ENCODE results near the gene PHLDB3. TPM values are rescaled to one million over a fixed set of nuclear protein-coding genes. Genes with fewer than 3 reads are reported as not detected.
A peak's percentile ranks its signal among the peaks of the same experiment; 100 is the strongest.

PHLDB3 gene
- polyA plus RNA-seq, 1 of the 3 experiments (the other 2 are of a cell fraction), result 15.6 TPM

- Histone ChIP-seq H3K4me3 (ENCODE audit: low read depth in 2 of 2, low read length in 1 of 2) (no peak overlapping the region), H3K9ac (no peak overlapping the region), H3K9me2 (no peaks in the 10 kb centered on the region), H3K27ac (ENCODE audit: low read depth in 2 of 2, low read length in 1 of 2) (no peak overlapping the region), H2AFZ (ENCODE audit: low read depth) (0 out of 2 replicates have a peak overlapping the region, but pooled peaks have one; percentile 42), H4K20me1 (ENCODE audit: insufficient read depth) (peaks cover 3% of the 10 kb centered on the region; the same call in 1 of the 2 replicates), H3F3A (replicated peaks; ENCODE audit: insufficient read depth) (peaks cover 14% of the 10 kb centered on the region), H3K27me3 (ENCODE audit: insufficient read depth) (peaks cover 12% of the 10 kb centered on the region; the same call in 1 of the 2 replicates), H3K79me2 (ENCODE audit: insufficient read depth) (no peaks in the 10 kb centered on the region), H3K4me1 (ENCODE audit: control insufficient read depth in 1 of 2, insufficient read depth in 2 of 2, low read depth in 1 of 2, low read length in 1 of 2) (peaks cover 0 to 7% of the 10 kb centered on the region in 2 experiments; a peak in 1 of 4 replicates), H3K9me3 (no peaks in the 10 kb centered on the region), H3K4me2 (no peak overlapping the region), H3K36me3 (replicated peaks in 1 of 2; ENCODE audit: control insufficient read depth in 1 of 2, insufficient read depth in 2 of 2, low read length in 1 of 2) (no peaks in the 10 kb centered on the region)
- TF ChIP-seq ZBTB33 (IDR thresholded peaks at IDR 0.05; ENCODE audit: borderline replicate concordance, low read depth), result no peak
- no peak for TF ChIP-seq ELF1 (IDR thresholded peaks at IDR 0.05)
- no peak for TF ChIP-seq MXI1 (IDR thresholded peaks at IDR 0.05; ENCODE audit: low read depth, low read length)
- no peak for TF ChIP-seq RFX5 (IDR thresholded peaks at IDR 0.05; ENCODE audit: low read length)
- no peak for TF ChIP-seq JUND (IDR thresholded peaks at IDR 0.05)
- no peak for TF ChIP-seq SMC3 (IDR thresholded peaks at IDR 0.05; ENCODE audit: low read depth, low read length)
- no peak for TF ChIP-seq FOXM1 (IDR thresholded peaks at IDR 0.05; ENCODE audit: low read depth)
- no peak for TF ChIP-seq RXRA (IDR thresholded peaks at IDR 0.05; ENCODE audit: borderline replicate concordance, low read depth)
- TF ChIP-seq NFIC (IDR thresholded peaks at IDR 0.05; ENCODE audit: borderline replicate concordance), result no peak
- no peak for TF ChIP-seq CTCF (IDR thresholded peaks at IDR 0.05)
- no peak for TF ChIP-seq EP300 (IDR thresholded peaks at IDR 0.05; ENCODE audit: borderline replicate concordance in 1 of 2, low read depth in 1 of 2, low read length in 1 of 2)
- no peak for TF ChIP-seq IRF3 (IDR thresholded peaks at IDR 0.05; ENCODE audit: low read depth, low read length)
- no peak for TF ChIP-seq TCF12 (IDR thresholded peaks at IDR 0.05)
- TF ChIP-seq MAX (IDR thresholded peaks at IDR 0.05; ENCODE audit: low read depth), result no peak
- TF ChIP-seq USF1 (IDR thresholded peaks at IDR 0.05; ENCODE audit: borderline replicate concordance, low read depth), result no peak
- CTCF ChIA-PET, result interaction anchor here (1.2 to 19.6 kb wide), 2 partner anchors 9 to 83 kb away, joined by 4 to 632 read pairs; partner anchors contain the start of genes ETHE1 and ZNF575
- POLR2A ChIA-PET, result no interaction called here
- WGBS (ENCODE audit: low lambda C conversion rate), result 23% methylated on average over 3 of the region's 3 CpGs
- no peak for DNase-seq
Observed at GRCh38 chr19:43441716-43442115, 62.8 kb downstream of the PHLDB3 start.

All from SK-N-SH (cell line).